ENCODE results near the gene GRB14.

- TF ChIP-seq EZH2 (IDR thresholded peaks at IDR 0.05) (no peak), CTCF (IDR thresholded peaks at IDR 0.05) (no peak)
Measured at GRCh38 chr2:164597983-164598382, 23.3 kb downstream of the GRB14 start.
